ENCODE measurements around the gene CHPF.

Gene CHPF

DNA sequence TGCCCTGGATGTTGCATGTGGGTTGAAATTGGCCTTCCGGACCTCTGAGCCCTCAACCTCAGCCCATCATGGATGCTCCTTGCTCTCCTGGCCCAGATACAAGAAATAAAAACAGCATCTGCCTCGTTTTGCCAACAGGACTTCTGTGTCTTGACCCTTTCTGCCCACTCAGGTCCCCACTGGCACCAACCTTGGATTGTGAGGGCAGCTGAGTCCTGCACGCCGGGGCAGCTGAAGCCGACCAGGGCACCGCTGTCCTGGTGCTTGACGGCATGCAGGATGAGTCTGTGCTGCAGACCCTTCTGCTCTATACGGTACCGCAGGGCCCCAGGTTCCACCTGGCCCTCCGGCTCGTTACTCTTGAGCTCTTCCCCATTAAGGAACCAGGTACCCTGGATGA lies 23.0 kb upstream of the CHPF start:
- DNase-seq: no peak

GRCh38 chr2:219565130-219566080 lies 21.8 kb upstream of the CHPF start:
- DNase-seq: no peak

- no peak for DNase-seq
Measured at GRCh38 chr2:219563271-219563928, 19.8 kb upstream of the CHPF start.

- DNase-seq: no peak
Measured at GRCh38 chr2:219562049-219563020, 18.7 kb upstream of the CHPF start.

- no peak for DNase-seq
Measured at GRCh38 chr2:219561179-219562048, 17.8 kb upstream of the CHPF start.

- DNase-seq: no peak
Measured at GRCh38 chr2:219560893-219561178, 17.2 kb upstream of the CHPF start.

GRCh38 chr2:219560037-219560892 lies 16.7 kb upstream of the CHPF start:
- no peak for DNase-seq

DNA sequence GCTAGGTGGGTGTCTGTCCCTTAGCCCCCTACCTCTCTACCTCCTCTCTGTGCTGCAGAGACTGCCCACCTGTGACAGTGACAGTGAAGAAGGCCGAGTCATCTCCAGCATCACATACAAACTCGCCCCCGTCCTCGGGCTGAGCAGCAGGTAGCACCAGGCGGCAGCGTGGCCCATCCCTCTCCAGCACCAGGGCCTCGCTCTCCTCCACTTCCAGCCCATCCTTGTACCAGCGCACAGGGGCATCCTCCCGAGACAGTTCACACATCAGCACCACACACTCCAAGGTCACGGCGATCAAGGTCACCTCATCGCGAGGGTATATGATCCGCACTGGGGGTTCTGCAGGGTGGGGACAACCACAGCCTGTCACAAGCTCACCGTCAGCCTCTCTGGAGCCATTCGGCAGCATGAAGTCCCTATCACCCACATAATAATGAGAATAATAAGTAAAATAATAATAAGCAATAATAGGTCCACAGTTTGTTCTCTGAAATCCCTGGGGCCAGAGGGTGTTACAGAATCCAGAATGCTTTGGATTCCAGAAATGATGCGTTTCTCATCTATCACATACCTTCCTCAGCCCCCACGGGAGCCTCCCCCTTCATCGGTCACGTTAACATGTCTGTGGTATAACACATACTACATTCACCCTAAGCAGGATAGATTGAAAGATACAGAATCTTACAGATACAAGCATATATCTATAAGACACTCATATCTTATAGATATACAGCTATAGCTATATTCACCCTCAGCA lies 15.7 kb upstream of the CHPF start:
- DNase-seq: no peak

DNA sequence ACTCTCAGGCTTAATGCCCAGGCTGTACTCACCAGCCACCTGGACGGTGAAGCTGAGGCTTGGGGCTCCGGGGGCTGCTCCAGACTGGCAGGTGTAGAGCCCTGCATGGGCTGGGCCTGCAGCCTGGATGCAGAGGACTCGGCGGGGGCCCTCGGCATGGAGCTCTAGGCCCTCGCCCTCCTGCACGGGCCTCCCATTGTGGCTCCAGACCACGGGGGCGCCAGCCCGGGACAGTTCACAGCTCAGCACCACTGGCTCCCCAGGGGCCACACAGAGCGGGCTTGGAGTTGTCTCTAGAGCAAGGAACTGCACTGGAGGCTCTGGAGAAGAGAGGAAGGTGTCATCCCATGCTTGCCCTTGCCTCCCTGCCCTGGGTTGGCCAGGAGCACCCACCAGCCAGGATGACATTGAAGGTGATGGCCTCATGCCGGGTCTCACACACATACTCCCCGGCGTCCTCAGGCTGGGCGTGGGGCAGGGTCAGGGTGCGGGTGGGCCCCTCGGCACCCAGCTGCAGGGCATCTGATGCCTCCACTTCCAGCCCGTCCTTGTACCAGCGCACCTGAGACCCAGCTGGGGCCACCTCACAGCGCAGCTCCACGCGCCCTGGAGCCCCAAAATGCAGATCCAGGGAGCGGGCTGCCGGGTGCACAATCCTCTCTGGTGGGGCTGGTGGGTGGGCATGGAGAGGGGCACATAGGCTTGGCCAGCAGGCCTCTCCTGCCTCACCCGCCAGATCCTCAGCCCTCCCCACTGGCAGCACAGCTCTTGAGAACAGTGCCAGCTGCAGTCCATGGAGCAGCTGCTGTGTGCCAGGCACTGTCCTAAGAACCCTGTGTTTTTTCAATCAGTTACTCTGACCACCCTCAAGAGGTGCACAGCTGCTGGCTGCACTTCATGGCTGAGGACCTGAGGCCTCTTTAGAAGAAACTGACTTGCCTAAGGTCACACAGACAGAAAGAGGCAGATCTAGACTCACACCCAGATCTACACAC lies 14.5 kb upstream of the CHPF start:
- no peak for DNase-seq

DNA sequence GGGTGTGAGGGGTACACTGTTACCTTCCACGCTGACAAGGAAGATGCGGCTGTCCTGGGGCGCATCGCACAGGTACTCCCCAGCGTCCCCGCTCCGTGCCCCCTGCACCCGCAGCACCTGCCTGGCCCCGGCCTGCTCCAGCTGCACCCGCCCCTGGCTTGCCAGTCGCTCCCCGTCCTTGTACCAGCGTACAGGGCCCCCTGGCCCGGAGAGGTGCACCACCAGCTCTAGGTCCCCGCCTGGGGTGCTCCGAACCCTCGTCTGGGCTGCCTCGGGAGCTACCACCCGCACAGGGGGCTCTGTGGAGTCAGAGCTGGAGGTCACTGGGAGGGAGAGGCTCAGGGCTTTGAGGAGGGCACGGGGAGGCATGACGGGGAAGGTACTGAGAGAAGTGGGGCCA lies 13.7 kb upstream of the CHPF start:
- DNase-seq: no peak

DNA sequence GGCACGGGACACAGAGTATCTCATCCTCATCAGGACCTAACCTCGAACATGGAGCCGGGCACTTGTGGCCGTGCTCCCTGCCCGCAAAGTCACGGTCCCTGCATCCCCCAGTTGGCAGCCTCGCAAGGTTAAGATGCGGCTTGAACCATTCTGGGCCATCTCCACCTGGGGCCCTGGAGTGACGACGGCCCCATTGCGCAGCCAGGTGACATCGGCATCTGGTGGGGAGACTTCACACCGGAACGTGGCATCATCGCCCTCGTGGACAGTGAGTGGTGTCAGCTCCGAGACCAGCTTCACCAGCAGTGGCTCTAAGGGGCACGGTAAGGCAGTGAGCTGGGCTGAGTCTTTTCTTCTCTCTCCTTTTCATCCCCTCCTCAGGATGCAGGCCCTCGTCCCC lies 12.8 kb upstream of the CHPF start:
- no peak for DNase-seq

GRCh38 chr2:219555956-219556355 lies 12.3 kb upstream of the CHPF start:
- DNase-seq: no peak

GRCh38 chr2:219554350-219554749 lies 10.7 kb upstream of the CHPF start:
- DNase-seq: no peak

DNA sequence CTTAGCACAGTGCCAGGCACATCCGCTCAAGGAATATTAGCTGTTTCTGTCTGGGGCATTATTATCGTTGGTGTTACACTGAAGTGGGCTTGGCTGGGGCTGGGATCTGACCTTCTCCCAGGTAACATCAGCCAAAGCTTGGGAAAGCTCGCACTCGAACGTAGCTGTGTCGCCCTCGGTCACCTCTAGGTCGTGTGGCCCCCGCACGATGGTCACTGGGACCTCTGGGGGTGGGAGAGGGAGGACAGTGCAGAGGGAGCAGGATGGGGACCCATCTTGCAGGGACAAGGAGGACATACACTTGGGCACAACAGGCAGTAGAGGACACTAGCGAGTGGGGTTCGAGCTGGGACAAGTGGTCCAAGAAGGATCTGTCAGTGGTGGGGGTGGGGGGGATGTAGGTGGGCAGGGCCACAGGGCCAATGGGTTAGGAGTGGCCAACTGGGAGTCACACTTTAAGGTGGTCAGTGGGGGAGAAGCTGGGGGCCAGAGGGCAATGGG lies 9.9 kb upstream of the CHPF start:
- DNase-seq: no peak

DNA sequence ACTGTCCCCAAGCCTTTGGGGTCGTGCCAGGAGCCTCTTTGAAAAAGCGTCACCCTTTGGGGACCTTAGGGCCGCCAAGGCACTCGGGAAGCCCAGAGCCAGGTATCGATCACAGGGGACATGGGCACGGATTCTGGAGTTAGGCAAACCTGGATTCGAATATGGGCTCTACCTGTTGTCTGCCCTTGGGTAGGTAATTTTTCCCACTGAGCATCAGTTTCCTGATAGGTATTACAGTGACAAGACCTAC lies 9.5 kb upstream of the CHPF start:
- DNase-seq: no peak

- peak; percentile 54 for DNase-seq
Measured at GRCh38 chr2:219552382-219553167, 9.0 kb upstream of the CHPF start.

GRCh38 chr2:219551441-219552381 lies 8.1 kb upstream of the CHPF start:
- DNase-seq: no peak

All from GDM1 (cell line).